ENCODE results near the gene HLA-DRB1.
"Not testable (repeated sequence)": the region's sequence is repeated elsewhere in the genome, so short reads cannot be mapped to it uniquely, and the experiment has no call there.

The HLA-DRB1 gene

DNA sequence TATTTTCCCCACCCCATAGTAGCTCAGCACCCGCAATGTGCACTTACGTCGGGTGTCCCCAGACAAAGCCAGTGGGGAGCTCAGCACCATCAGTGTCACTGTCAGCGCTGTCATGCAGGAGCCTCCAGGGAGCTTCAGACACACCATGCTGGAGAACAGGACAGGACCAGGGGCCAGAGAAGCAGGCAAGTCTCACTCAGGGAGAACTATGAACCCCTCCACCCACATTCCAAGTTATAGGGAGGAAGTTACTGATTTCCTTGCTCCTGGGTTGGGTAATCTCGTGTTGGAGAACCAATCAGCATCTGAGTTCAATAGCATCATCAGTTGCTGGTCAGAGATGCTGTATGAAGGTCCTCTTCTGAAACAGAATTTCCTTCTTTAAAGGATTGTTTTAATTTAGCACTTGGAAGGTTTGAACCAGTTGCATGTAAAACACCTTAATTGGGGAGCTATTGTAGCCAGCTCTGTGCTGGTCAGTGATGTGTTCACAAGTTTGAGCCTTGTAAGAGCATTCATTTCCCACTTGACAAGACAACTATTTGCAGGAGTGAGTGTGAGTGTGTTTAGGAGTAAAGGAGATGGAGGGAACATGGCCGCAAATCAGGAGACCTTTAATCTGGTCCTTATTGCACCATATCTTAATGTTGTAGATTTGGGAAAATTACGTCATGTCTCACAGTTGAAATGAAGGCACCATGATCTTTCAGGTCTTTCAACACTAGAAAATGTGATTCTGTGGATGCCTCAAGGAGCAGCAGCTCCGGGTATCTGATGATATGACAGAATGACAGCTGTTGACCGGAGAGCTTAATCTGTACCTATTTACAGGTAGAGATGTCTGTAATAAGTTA is at the start of gene HLA-DRB1:
HLA-DRB1 (minus strand) TSS at position 253 of the 854 bp plus-strand sequence; CDS start at position 147, 106 bp downstream.
- TF ChIP-seq, protein P1, sequence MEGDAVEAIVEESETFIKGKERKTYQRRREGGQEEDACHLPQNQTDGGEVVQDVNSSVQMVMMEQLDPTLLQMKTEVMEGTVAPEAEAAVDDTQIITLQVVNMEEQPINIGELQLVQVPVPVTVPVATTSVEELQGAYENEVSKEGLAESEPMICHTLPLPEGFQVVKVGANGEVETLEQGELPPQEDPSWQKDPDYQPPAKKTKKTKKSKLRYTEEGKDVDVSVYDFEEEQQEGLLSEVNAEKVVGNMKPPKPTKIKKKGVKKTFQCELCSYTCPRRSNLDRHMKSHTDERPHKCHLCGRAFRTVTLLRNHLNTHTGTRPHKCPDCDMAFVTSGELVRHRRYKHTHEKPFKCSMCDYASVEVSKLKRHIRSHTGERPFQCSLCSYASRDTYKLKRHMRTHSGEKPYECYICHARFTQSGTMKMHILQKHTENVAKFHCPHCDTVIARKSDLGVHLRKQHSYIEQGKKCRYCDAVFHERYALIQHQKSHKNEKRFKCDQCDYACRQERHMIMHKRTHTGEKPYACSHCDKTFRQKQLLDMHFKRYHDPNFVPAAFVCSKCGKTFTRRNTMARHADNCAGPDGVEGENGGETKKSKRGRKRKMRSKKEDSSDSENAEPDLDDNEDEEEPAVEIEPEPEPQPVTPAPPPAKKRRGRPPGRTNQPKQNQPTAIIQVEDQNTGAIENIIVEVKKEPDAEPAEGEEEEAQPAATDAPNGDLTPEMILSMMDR (IDR thresholded peaks at IDR 0.05; ENCODE audit: extremely low read depth, insufficient read depth, missing control alignments): no peak
- in situ Hi-C loops (cut with MboI; ENCODE audit: low pct_unique_long_range_greater_than_20kb, low sequenced_read_pairs, unreplicated experiment): no loop called here
- DNase-seq (ENCODE audit: low spot score): peak; percentile 64

DNA sequence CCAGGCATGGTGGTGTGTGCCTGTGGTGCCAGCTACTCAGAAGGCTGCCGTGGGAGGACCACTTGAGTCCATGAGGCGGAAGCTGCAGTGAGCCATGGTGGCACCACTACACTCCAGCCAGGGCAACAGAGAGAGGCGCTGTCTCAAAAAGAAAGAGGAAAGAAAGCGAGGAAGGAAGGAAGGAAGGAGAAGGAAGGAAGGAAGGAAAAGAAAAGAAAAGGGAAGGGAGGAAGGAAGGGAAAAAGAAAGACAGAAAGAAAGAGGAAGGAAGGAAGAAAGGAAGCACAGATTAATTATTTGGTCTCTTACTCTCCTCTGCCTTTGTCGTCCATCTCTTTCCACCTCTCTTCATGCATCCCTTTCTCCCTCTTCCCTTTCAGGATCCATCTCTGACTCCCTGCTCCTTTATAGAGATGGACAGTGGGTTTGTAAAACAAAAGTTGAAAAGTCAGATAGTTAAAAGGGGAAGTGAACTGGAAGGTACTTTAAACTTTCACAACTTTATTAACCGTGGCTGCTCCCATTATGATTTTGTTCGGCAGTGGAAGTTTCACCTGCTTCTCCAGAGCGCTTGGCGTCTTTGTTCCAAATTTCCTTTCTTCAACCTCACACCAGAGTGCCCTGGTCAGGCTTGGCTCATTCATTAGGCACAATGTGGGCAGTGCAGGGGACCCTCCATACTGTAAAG is 49.0 kb upstream of the HLA-DRB1 start:
- DNase-seq (ENCODE audit: low spot score): no peak
- TF ChIP-seq, protein P1 (IDR thresholded peaks at IDR 0.05; ENCODE audit: extremely low read depth, insufficient read depth, missing control alignments): no peak
- in situ Hi-C loops (cut with MboI; ENCODE audit: low pct_unique_long_range_greater_than_20kb, low sequenced_read_pairs, unreplicated experiment): no loop called here

DNA sequence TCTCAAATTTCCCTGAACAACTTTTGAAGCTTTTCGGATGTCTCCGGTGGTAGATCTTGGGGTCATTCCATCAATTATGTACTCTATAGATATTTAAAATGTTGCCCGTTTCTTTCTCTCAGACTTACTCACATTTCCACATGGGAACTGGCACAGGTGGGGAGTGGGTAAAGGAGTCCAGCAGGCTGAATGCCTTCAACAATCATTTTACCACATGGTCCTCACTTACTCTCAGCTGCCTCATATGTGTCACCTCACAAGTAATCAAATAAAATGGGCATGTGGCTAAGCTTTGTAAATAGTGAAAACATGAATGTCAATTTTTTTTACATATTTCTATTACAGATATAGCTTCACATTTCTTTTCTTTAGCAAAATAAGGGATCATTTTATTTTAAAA is 48.2 kb upstream of the HLA-DRB1 start:
- in situ Hi-C loops (cut with MboI; ENCODE audit: low pct_unique_long_range_greater_than_20kb, low sequenced_read_pairs, unreplicated experiment): no loop called here
- DNase-seq (ENCODE audit: low spot score): no peak

DNA sequence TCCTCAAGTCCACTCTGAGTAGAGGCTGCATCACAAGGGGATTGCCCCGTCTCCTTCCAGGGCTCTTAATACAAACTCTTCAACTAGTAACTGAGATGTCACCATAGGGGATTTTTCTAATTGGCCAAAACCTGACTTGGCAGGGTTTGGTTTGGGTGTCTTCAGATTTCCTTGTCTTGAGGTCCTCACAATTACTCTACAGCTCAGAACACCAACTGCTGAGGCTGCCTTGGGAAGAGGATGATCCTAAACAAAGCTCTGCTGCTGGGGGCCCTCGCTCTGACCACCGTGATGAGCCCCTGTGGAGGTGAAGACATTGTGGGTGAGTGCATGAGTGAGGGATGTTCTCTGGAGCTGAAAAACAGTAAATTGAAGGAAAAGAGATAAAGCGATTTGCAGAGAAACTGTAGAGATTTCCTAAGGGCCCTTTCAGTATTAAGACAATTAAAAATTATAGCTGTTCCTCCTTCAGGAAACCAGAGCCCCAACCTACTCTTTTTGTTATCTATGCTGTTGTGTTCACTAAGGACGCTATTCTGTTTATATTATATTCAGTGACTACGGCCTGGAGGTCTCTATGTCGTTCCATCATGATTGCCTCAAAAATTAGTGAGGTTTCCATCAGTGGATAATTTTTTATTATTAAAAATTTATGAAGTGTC is 47.7 kb upstream of the HLA-DRB1 start, which contains the start of gene HLA-DQA1:
HLA-DQA1 (plus strand) TSS at position 188 of the 662 bp plus-strand sequence; CDS start at position 241, 53 bp downstream.
- TF ChIP-seq, protein P1 (IDR thresholded peaks at IDR 0.05; ENCODE audit: extremely low read depth, insufficient read depth, missing control alignments): no peak
- peak; percentile 60 for DNase-seq (ENCODE audit: low spot score)
- in situ Hi-C loops (cut with MboI; ENCODE audit: low pct_unique_long_range_greater_than_20kb, low sequenced_read_pairs, unreplicated experiment): no loop called here

More for the DNA sequence above, 48.2 kb upstream of the HLA-DRB1 start:
- TF ChIP-seq, protein P1 (IDR thresholded peaks at IDR 0.05; ENCODE audit: extremely low read depth, insufficient read depth, missing control alignments): no peak

DNA sequence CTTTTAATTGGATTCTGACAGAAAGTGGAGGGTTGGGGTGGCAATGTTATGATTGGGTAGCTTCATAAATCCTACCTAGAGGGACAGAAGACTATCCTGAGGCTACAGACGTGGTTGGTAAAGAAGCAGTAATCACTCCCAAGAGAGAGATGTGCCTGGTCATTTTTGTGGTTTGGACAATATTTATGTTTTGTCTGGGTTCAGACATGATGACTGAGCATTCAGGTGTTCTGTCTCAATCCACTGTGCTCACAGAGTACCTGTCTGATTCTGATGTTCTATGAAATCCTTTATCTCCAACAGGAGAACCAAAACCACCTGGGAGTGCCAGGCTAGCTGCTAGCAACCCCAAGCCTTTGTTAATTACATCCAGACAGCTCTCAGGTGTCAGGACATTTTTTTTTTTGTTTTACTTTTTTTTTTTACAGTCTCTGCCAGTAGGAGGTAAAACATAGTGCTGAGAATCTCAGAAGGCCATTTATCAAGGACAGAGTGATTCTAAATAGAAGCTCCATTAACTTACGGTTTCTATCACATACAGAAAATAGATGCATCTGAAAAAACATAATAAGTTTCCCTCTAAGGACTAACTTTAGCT is 46.0 kb upstream of the HLA-DRB1 start:
- no peak for DNase-seq (ENCODE audit: low spot score)
- in situ Hi-C loops (cut with MboI; ENCODE audit: low pct_unique_long_range_greater_than_20kb, low sequenced_read_pairs, unreplicated experiment): no loop called here
- TF ChIP-seq, protein P1 (IDR thresholded peaks at IDR 0.05; ENCODE audit: extremely low read depth, insufficient read depth, missing control alignments): no peak

DNA sequence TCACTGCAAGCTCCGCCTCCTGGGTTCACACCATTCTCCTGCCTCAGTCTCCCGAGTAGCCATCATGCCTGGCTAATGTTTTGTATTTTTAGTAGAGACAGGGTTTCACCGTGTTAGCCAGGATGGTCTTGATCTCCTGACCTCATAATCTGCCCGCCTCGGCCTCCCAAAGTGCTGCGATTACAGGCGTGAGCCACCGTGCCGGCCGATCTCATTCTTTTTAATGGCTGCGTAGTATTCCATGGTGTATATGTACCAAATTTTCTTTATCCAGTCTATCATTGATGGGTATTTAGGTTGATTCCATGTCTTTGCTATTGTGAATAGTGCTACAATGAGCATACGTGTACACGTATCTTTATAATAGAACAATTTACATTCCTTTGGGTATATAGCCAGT is 40.1 kb upstream of the HLA-DRB1 start:
- in situ Hi-C loops (cut with MboI; ENCODE audit: low pct_unique_long_range_greater_than_20kb, low sequenced_read_pairs, unreplicated experiment); DNase-seq (ENCODE audit: low spot score): not testable (repeated sequence)

Data from GM13977 (cell line).